Smooth muscle cell (in vitro differentiated cells): ENCODE data around the gene DHRS7B. TPM values are rescaled to one million over a fixed set of nuclear protein-coding genes. Genes with fewer than 3 reads are reported as not detected.

Experiments
- DNase-seq: peaks from one replicate; lab custom pipeline; 2025; ENCODE audit not compliant: unreplicated experiment; lab: John Stamatoyannopoulos, UW
- H2AFZ ChIP-seq: fragments of 200-600 bp; sonication (generic); 2 replicates; pipeline ENCODE4 v1.6.0; 2016; ENCODE audit warnings: antibody characterized with exemption, low read depth, mild to moderate bottlenecking
- H3F3A ChIP-seq: fragments of 200-600 bp; sonication (generic); 2 replicates; pipeline ENCODE4 v1.6.0; 2017; ENCODE audit warnings: antibody characterized with exemption, low read depth
- H3K27ac ChIP-seq: fragments of 200-600 bp; sonication (generic); 2 replicates; pipeline ENCODE4 v1.5.1; 2016; ENCODE audit warnings: low read depth, mild to moderate bottlenecking
- H3K27me3 ChIP-seq: fragments of 200-600 bp; sonication (generic); 2 replicates; pipeline ENCODE4 v1.6.1; 2016; ENCODE audit warnings: low read depth, mild to moderate bottlenecking
- H3K36me3 ChIP-seq: fragments of 200-600 bp; sonication (generic); 2 replicates; pipeline ENCODE4 v1.5.1; 2016; ENCODE audit warnings: low read depth
- H3K4me1 ChIP-seq: fragments of 200-600 bp; sonication (generic); 2 replicates; pipeline ENCODE4 v1.5.1; 2016; ENCODE audit warnings: low read depth
- H3K4me2 ChIP-seq: fragments of 200-600 bp; sonication (generic); 2 replicates; pipeline ENCODE4 v1.6.0; 2016; ENCODE audit warnings: mild to moderate bottlenecking
- H3K4me3 ChIP-seq: fragments of 200-600 bp; sonication (generic); 2 replicates; pipeline ENCODE4 v1.5.1; 2016; ENCODE audit warnings: mild to moderate bottlenecking
- H3K79me2 ChIP-seq: fragments of 200-600 bp; sonication (generic); 2 replicates; pipeline ENCODE4 v1.6.0; 2016; ENCODE audit warnings: low read depth, mild to moderate bottlenecking
- H3K9ac ChIP-seq: fragments of 200-600 bp; sonication (generic); 2 replicates; pipeline ENCODE4 v1.6.0; 2016; ENCODE audit warnings: low read depth
- H3K9me3 ChIP-seq: fragments of 200-600 bp; sonication (generic); replicated peaks from 2 replicates; pipeline ENCODE4 v1.5.1; 2016; ENCODE audit warnings: low read depth
- H4K20me1 ChIP-seq: fragments of 200-600 bp; sonication (generic); 2 replicates; pipeline ENCODE4 v1.6.0; 2016; ENCODE audit warnings: low read depth
- WGBS: methylation state at CpG from one replicate; pipeline ENCODE4 v1.1.7; 2016; ENCODE audit warnings: low lambda C conversion rate; 5-methylcytosine and 5-hydroxymethylcytosine counted together
- polyA plus RNA-seq: library from polyadenylated mRNA; unstranded; fragments of >200 nt; fragmentation: Nextera tagmentation; extraction: Ambion mirVana; gene quantifications from 2 replicates; pipeline ENCODE4 v1.2.1, GENCODE V29; 2016
- total RNA-seq: library from RNA; depleted of rRNA; stranded (reverse); fragments of >200 nt; gene quantifications from 2 replicates; pipeline ENCODE4 v1.2.3, GENCODE V29; 2014
- TF ChIP-seq, protein P1 (sequence below): fragments of 200-600 bp; sonication (generic); IDR thresholded peaks from 2 replicates; pipeline ENCODE4 v1.5.1; 2017; ENCODE audit warnings: borderline replicate concordance, mild to moderate bottlenecking, antibody characterized with exemption; ENCODE audit not compliant: insufficient read depth, poor library complexity, severe bottlenecking

Gene DHRS7B
- total and polyA plus RNA-seq, 2 experiments from 2014 or later: 30.0 to 32.5 TPM

DNA sequence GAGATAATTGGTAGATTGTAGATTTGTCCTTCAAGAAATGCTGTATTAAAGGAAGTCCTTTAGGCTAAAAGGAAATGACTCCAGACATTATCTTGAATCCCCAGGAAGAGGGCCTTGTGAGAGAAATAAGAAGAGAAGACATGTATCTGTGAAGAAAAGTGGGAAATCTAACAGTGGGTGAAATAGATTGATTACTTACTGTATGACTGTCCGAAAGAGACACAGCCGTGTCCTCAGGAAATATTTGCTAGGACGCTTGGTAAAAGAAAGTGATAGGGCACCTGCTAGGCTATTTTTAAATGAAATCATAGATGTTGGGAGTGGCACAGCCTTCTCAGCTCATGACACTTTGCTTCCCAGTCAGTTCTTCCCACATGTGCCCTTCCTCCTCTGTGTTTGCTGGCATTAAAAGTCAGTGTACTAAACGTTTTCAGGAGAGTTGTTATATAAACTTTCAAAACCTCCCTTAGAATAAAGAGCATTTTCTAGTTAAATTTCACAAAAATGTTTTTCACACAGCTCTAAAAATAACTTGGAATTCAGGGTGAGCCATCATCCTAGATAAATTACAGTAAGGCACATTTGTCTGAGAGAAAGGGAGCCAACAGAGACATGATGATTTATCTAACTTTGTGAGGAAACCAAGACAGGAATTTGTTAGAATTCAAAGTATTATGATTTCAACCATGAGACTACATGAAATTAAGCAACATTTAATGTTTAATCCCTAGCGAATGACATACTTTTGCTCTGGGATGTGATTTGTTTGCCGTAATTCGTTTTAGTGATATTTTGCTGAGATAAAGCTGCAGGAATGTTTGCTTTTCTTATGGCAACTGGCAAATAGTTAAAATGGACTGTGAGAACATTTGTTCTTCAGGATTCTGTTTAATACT, 35.0 kb downstream of the DHRS7B start:
- Histone ChIP-seq H3K4me3 (no peak overlapping the region), H3K79me2 (no peaks in the 10 kb centered on the region), H3K27me3 (no peaks in the 10 kb centered on the region), H3K36me3 (no peaks in the 10 kb centered on the region), H4K20me1 (peaks cover 11% of the 10 kb centered on the region), H2AFZ (no peak overlapping the region), H3K4me1 (no peaks in the 10 kb centered on the region), H3K4me2 (no peak overlapping the region), H3F3A (no peaks in the 10 kb centered on the region), H3K27ac (no peak overlapping the region), H3K9ac (no peak overlapping the region), H3K9me3 (no peaks in the 10 kb centered on the region)
- DNase-seq: no peak
- TF ChIP-seq, protein P1, sequence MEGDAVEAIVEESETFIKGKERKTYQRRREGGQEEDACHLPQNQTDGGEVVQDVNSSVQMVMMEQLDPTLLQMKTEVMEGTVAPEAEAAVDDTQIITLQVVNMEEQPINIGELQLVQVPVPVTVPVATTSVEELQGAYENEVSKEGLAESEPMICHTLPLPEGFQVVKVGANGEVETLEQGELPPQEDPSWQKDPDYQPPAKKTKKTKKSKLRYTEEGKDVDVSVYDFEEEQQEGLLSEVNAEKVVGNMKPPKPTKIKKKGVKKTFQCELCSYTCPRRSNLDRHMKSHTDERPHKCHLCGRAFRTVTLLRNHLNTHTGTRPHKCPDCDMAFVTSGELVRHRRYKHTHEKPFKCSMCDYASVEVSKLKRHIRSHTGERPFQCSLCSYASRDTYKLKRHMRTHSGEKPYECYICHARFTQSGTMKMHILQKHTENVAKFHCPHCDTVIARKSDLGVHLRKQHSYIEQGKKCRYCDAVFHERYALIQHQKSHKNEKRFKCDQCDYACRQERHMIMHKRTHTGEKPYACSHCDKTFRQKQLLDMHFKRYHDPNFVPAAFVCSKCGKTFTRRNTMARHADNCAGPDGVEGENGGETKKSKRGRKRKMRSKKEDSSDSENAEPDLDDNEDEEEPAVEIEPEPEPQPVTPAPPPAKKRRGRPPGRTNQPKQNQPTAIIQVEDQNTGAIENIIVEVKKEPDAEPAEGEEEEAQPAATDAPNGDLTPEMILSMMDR: no peak
- WGBS: 75% methylated on average over 7 of the region's 7 CpGs

DNA sequence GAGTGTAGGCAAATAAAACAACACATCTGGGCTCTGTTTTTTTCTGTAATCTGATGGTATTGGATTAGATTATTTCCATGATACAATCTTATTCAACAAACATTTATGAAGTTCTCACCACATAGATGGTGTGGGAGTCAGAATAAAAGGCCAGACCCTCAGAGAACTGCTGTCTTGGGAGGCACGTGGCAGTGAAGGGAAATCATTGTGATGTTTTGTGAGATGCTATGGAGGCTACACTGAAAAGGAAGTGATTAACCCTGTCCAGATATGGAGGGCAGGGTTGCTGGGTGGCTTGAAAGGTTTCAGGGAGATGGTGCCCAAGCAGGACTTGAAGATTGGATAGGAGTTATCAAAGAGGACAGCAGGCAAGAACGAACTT, 35.6 kb downstream of the DHRS7B start:
- H3K4me2 ChIP-seq: no peak overlapping the region
- no peak overlapping the region for H3K4me3 ChIP-seq
- H3K36me3 ChIP-seq: no peaks in the 10 kb centered on the region
- TF ChIP-seq, protein P1: no peak
- peaks cover 14% of the 10 kb centered on the region for H4K20me1 ChIP-seq
- H3K4me1 ChIP-seq: no peaks in the 10 kb centered on the region
- no peaks in the 10 kb centered on the region for H3K79me2 ChIP-seq
- no peak overlapping the region for H3K27ac ChIP-seq
- no peaks in the 10 kb centered on the region for H3K27me3 ChIP-seq
- no peaks in the 10 kb centered on the region for H3F3A ChIP-seq
- no peaks in the 10 kb centered on the region for H3K9me3 ChIP-seq
- H2AFZ ChIP-seq: no peak overlapping the region
- no peak for DNase-seq
- no peak overlapping the region for H3K9ac ChIP-seq
- 80% methylated on average over 2 of the region's 2 CpGs for WGBS

DNA sequence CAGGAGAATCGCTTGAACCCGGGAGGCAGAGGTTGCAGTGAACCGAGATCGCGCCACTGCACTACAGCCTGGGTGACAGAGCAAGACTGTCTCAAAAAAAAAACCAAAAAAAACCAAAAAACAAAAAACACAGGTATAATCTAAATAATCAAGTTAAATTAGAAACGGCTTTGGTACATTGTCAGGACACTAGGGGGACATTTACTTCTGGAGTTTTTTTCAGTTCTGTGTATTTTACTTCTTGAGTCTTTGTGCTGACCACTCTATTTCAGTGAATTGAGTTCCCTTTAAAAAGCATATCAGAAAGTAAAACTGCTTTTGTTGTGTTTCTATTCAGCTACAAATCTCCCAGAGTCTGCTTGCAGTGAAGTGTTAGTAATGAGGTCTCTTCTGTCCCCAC, 36.3 kb downstream of the DHRS7B start:
- TF ChIP-seq, protein P1: no peak
- DNase-seq: no peak
- no peaks in the 10 kb centered on the region for H3K27me3 ChIP-seq
- no peaks in the 10 kb centered on the region for H3K79me2 ChIP-seq
- no peaks in the 10 kb centered on the region for H3K9me3 ChIP-seq
- no peaks in the 10 kb centered on the region for H3K36me3 ChIP-seq
- no peak overlapping the region for H3K4me3 ChIP-seq
- no peak overlapping the region for H2AFZ ChIP-seq
- no peak overlapping the region for H3K4me2 ChIP-seq
- no peak overlapping the region for H3K9ac ChIP-seq
- no peak overlapping the region for H3K27ac ChIP-seq
- WGBS: 99% methylated on average over 6 of the region's 6 CpGs
- peaks cover 18% of the 10 kb centered on the region for H4K20me1 ChIP-seq
- H3K4me1 ChIP-seq: no peaks in the 10 kb centered on the region
- H3F3A ChIP-seq: no peaks in the 10 kb centered on the region

DNA sequence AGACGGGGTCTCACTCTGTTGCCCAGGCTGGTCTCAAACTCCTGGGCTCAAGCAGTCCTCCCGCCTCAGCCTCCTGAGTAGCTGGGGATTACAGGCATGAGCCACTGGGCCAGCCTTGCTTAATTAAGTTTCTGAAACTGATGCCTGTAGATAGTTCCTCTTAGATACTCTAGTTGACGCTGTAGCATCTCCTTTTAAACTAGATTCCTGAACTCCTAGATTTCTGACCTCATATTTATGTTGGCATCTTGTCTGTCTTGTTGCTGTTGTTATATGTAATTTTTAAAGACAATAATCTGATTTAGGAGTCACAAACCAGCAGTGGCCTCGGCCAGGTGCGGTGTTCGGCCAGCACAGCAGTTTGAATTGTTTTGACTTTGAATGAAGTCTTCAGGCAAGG, 37.5 kb downstream of the DHRS7B start:
- Histone ChIP-seq H3K4me1 (no peaks in the 10 kb centered on the region), H3K79me2 (no peaks in the 10 kb centered on the region), H3K9ac (no peak overlapping the region), H3K27me3 (no peaks in the 10 kb centered on the region), H3K4me3 (no peak overlapping the region), H3K36me3 (no peaks in the 10 kb centered on the region), H4K20me1 (peaks cover 22% of the 10 kb centered on the region), H3K4me2 (no peak overlapping the region), H2AFZ (no peak overlapping the region), H3F3A (no peaks in the 10 kb centered on the region), H3K27ac (no peak overlapping the region), H3K9me3 (no peaks in the 10 kb centered on the region)
- 99% methylated on average over 6 of the region's 6 CpGs for WGBS
- no peak for DNase-seq
- TF ChIP-seq, protein P1: no peak
